GM18508 (cell line): ENCODE results near the gene RASSF4.
"Not testable (repeated sequence)": the region's sequence is repeated elsewhere in the genome, so short reads cannot be mapped to it uniquely, and the experiment has no call there.

ENCODE experiments used
- ATAC-seq: cut with Tn5 transposase; IDR thresholded peaks from one replicate; pipeline ENCODE4 v1.9.1; 2021; ENCODE audit warnings: moderate number of reproducible peaks; ENCODE audit not compliant: insufficient read depth, unreplicated experiment

RASSF4 gene

GRCh38 chr10:45000752-45001380 lies 41.3 kb downstream of the RASSF4 start, which contains the start of gene ZNF22:
TSS of gene ZNF22 (plus strand) at chr10:45000923. CDS start at chr10:45003369, 2,446 bp downstream.
- peak; percentile 32 for ATAC-seq

DNA sequence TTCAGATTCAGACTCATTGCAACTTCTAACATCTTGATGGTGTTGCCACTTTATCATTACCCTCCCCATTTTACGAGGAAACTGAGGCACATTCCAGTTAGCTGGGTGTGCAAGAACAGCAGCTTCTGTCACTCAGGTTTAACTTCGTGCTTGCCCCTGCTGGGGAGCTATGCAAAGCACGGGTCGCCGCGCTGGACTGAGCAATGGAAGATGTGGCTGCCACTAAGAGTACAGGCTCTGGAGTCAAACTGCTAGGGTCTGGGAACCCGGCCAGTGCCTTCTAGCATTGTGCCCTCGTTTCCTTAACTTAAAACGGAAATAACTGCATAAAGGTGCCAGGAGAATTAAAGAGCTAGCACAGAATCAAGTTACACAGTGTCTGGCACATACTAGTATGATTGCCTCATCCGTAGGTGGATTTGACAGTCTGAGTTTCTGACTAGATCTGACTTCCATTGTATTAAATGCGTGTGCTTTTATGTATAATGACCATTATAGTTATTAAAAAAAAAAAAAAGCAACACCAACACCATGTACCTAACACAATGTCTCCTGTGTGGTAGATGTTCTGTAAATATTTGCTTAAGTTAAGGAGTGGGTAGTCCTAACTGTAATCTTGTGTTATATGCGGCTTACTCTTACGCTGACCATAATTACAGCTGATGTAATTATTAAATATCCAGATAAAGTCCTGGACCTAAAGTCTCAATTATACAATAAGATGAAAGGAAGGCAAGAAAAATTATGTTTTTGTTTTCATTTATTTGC lies 42.0 kb downstream of the RASSF4 start:
- peak; percentile 67 for ATAC-seq

DNA sequence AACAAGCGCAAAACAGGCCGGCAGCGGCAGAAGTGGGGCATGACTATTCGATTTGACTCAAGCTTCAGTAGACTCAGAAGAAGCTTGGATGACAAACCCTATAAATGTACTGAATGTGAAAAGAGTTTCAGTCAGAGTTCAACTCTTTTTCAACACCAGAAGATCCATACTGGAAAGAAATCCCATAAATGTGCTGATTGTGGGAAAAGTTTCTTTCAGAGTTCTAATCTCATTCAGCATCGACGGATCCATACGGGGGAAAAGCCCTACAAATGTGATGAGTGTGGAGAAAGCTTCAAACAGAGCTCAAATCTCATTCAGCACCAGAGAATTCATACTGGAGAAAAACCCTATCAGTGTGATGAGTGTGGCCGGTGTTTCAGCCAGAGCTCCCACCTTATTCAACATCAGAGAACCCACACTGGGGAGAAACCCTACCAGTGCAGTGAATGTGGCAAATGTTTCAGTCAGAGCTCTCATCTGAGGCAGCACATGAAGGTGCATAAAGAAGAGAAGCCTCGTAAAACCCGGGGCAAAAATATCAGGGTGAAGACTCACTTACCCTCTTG lies 43.9 kb downstream of the RASSF4 start:
- no peak for ATAC-seq

DNA sequence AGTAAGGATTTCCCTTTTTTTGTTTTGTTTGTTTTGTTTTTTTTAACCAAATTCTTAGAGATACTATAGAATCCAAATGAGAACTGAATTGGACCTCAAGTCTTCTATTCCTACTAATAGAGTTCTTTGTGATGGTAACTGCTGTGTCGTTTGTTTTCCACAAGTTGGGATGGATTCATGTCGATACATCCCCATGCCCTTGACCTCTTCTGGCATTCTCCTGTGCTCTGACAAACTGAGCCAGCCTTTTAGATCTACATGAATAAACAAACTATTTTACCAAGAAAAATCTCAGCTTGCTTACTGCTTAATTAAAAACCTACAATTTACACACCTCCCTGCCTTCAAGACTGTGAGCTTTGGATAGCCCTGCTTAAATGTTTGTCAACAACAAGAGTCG lies 45.1 kb downstream of the RASSF4 start:
- ATAC-seq = no peak

- ATAC-seq = no peak
These were observed 45.7 kb downstream of the RASSF4 start for GRCh38 chr10:45005284-45005683.

- no peak for ATAC-seq
These were observed 46.9 kb downstream of the RASSF4 start for GRCh38 chr10:45006276-45007030.

GRCh38 chr10:45008524-45009161 lies 49.0 kb downstream of the RASSF4 start:
- ATAC-seq = peak; percentile 78

- ATAC-seq = not testable (repeated sequence)
These were observed 55.0 kb downstream of the RASSF4 start for GRCh38 chr10:45014557-45014956.

DNA sequence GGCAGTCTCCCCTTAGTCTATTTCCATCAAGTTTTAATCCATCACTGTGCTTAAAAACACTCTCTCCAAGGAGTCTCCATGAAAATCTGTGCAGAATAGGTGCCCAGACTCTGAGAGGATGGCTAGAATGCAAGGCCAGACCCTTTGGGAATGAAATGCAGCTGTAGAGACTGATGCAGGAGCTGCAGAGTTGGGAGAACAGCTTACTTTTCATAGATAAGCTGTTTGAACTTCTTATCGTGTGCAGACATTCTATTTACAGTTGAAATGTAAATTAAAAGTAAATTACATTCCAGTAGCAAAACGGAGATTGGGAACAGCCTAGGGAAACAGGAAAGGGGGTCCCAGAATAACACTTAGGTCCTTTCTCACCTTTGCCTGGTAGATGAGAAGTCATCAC lies 56.0 kb downstream of the RASSF4 start:
- no peak for ATAC-seq

GRCh38 chr10:45023426-45023825 lies 63.8 kb downstream of the RASSF4 start:
- no peak for ATAC-seq

DNA sequence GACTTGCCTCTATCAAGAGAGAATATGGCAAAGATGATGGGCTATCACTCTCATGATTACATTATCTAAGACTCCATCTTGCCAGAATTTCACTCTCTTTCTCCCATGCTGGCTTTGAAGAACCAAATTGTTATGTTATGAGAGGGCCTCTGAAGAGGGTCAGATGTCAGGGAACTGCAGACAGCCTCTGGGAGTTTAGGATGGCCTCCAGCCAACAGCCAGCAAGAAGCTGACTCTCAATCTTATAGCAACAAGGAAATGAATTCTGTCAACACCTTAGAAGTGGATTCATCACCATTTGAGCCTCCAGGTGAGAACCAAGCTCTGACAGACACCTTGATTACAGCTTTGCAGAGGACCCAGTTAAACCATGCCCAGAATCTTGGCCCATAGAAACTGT lies 74.7 kb downstream of the RASSF4 start:
- no peak for ATAC-seq

- no peak for ATAC-seq
These were observed 76.1 kb downstream of the RASSF4 start for GRCh38 chr10:45035673-45036072.

GRCh38 chr10:45040921-45041542 lies 81.4 kb downstream of the RASSF4 start:
- no peak for ATAC-seq

GRCh38 chr10:45044290-45044689 lies 84.7 kb downstream of the RASSF4 start:
- no peak for ATAC-seq
